T-helper 1 cell treated with Interleukin-12 subunit alpha and Interleukin-12 subunit beta and Interleukin-4 antibody, amounts not matched to agents 30 ng/mL and 1 ng/mL, for 36 hours (primary cell): ENCODE data around the gene SOX6. TPM values are rescaled to one million over a fixed set of nuclear protein-coding genes. Genes with fewer than 3 reads are reported as not detected.
"Not testable (repeated sequence)": the region's sequence is repeated elsewhere in the genome, so short reads cannot be mapped to it uniquely, and the experiment has no call there.

ENCODE experiments used
- intact Hi-C: fragments of 100-400 bp; cut with micrococcal nuclease; formaldehyde crosslinking; loops from one replicate; pipeline ENCODE4 v1.15.1; 2024
- total RNA-seq: library from RNA; stranded (reverse); gene quantifications from 2 replicates; pipeline ENCODE4 v1.2.3, GENCODE V29; 2022

The SOX6 gene
- 0.17 TPM in 1 of 2 replicates, not detected in the other for total RNA-seq

GRCh38 chr11:16356057-16356760 lies at the start of gene SOX6:
Gene SOX6, minus strand, starts transcription at chr11:16356546. Its CDS starts 15,298 bp downstream, at chr11:16341248.
- intact Hi-C loops: no loop called here

- intact Hi-C loops: no loop called here
Observed at GRCh38 chr11:16404781-16405285, 48.5 kb upstream of the SOX6 start.

GRCh38 chr11:16403851-16404250 lies 47.5 kb upstream of the SOX6 start:
- intact Hi-C loops: no loop called here

GRCh38 chr11:16403448-16403803 lies 47.1 kb upstream of the SOX6 start:
- intact Hi-C loops: no loop called here

- intact Hi-C loops: no loop called here
Observed at GRCh38 chr11:16402654-16403447, 46.5 kb upstream of the SOX6 start.

GRCh38 chr11:16397390-16397789 lies 41.0 kb upstream of the SOX6 start:
- intact Hi-C loops: no loop called here

- intact Hi-C loops: no loop called here
Observed at GRCh38 chr11:16395601-16396000, 39.3 kb upstream of the SOX6 start.

GRCh38 chr11:16394947-16395346 lies 38.6 kb upstream of the SOX6 start:
- intact Hi-C loops: no loop called here

GRCh38 chr11:16393340-16393739 lies 37.0 kb upstream of the SOX6 start:
- intact Hi-C loops: no loop called here

- intact Hi-C loops: no loop called here
Observed at GRCh38 chr11:16392616-16393015, 36.3 kb upstream of the SOX6 start.

GRCh38 chr11:16390826-16391225 lies 34.5 kb upstream of the SOX6 start:
- intact Hi-C loops: not testable (repeated sequence)

GRCh38 chr11:16385099-16385498 lies 28.8 kb upstream of the SOX6 start:
- intact Hi-C loops: no loop called here

- intact Hi-C loops: no loop called here
Observed at GRCh38 chr11:16382638-16383380, 26.5 kb upstream of the SOX6 start.

- intact Hi-C loops: no loop called here
Observed at GRCh38 chr11:16382186-16382585, 25.8 kb upstream of the SOX6 start.

GRCh38 chr11:16380941-16381568 lies 24.7 kb upstream of the SOX6 start:
- intact Hi-C loops: no loop called here

- intact Hi-C loops: no loop called here
Observed at GRCh38 chr11:16378906-16379305, 22.6 kb upstream of the SOX6 start.

GRCh38 chr11:16377746-16378145 lies 21.4 kb upstream of the SOX6 start:
- intact Hi-C loops: no loop called here

- intact Hi-C loops: not testable (repeated sequence)
Observed at GRCh38 chr11:16375664-16376063, 19.3 kb upstream of the SOX6 start.

GRCh38 chr11:16373768-16374167 lies 17.4 kb upstream of the SOX6 start:
- intact Hi-C loops: no loop called here

- intact Hi-C loops: no loop called here
Observed at GRCh38 chr11:16372355-16372754, 16.0 kb upstream of the SOX6 start.

GRCh38 chr11:16367252-16367651 lies 10.9 kb upstream of the SOX6 start:
- intact Hi-C loops: no loop called here
